NT2/D1 (cell line): ENCODE data around the gene ANTXR2.

Source experiments
- SUZ12 ChIP-seq: IDR thresholded peaks from 2 replicates; pipeline ENCODE4 v1.6.1; 2011; ENCODE audit not compliant: insufficient read length, insufficient read depth; ENCODE audit errors: extremely low read depth
- YY1 ChIP-seq: IDR thresholded peaks from 2 replicates; pipeline ENCODE4 v1.6.1; 2011; ENCODE audit not compliant: insufficient read length, insufficient read depth
- ZNF274 ChIP-seq: IDR thresholded peaks from 2 replicates; pipeline ENCODE4 v1.6.1; 2011; ENCODE audit warnings: mild to moderate bottlenecking, low read depth, low read length

DNA sequence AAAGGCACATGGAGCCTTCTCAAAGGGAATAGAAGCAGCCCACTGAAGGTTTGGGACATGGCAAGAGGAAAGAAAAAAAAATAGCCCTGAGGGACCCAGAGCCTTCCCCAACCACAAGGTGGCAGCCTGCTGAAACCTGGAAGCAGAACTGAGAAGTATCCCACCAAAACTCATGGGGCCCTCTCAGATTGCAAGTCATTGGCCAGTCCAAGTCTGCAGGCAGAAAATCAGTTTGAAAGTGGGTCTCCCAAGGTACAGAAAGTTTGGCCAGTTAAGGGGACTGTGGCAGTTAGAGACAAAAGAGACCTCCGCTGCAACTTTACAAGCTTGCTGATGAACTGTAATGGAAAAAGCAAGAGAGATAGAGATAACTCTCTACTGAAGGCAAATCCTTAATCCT, 155.8 kb downstream of the ANTXR2 start:
- TF ChIP-seq SUZ12 (no peak), YY1 (no peak), ZNF274 (no peak)
